ENCODE measurements around the gene CYB5D1. TPM values are rescaled to one million over a fixed set of nuclear protein-coding genes. Genes with fewer than 3 reads are reported as not detected.
A peak's percentile ranks its signal among the peaks of the same experiment; 100 is the strongest.

CYB5D1 gene
- total RNA-seq, 1 donor from 2014 or later: 14.2 TPM

- DNase-seq: no peak
Observed at GRCh38 chr17:7886227-7887037, 28.6 kb downstream of the CYB5D1 start.

- peak; percentile 9 for DNase-seq
Observed at GRCh38 chr17:7887038-7887481, 29.3 kb downstream of the CYB5D1 start.

GRCh38 chr17:7887482-7888183 lies 29.8 kb downstream of the CYB5D1 start:
- DNase-seq: peak; percentile 91

- peak; percentile 11 for DNase-seq
Observed at GRCh38 chr17:7888184-7888920, 30.5 kb downstream of the CYB5D1 start, which contains the start of gene CHD3. CHD3 (plus strand) TSS chr17:7888789; CDS start chr17:7889001, 212 bp downstream.

- DNase-seq: peak; percentile 89
Observed at GRCh38 chr17:7889166-7889955, 31.6 kb downstream of the CYB5D1 start.

GRCh38 chr17:7893187-7893880 lies 35.5 kb downstream of the CYB5D1 start:
- DNase-seq: no peak

GRCh38 chr17:7894226-7894625 lies 36.4 kb downstream of the CYB5D1 start:
- no peak for DNase-seq

GRCh38 chr17:7894866-7895265 lies 37.1 kb downstream of the CYB5D1 start:
- DNase-seq: no peak

- DNase-seq: no peak
Observed at GRCh38 chr17:7897090-7897489, 39.3 kb downstream of the CYB5D1 start.

GRCh38 chr17:7897773-7898172 lies 40.0 kb downstream of the CYB5D1 start:
- DNase-seq: no peak

GRCh38 chr17:7903154-7904103 lies 45.6 kb downstream of the CYB5D1 start:
- DNase-seq: peak; percentile 14

- no peak for DNase-seq
Observed at GRCh38 chr17:7909089-7909488, 51.3 kb downstream of the CYB5D1 start.

- DNase-seq: no peak
Observed at GRCh38 chr17:7910281-7910680, 52.5 kb downstream of the CYB5D1 start.

- no peak for DNase-seq
Observed at GRCh38 chr17:7910711-7911110, 52.9 kb downstream of the CYB5D1 start.

- no peak for DNase-seq
Observed at GRCh38 chr17:7911116-7911515, 53.3 kb downstream of the CYB5D1 start.

Small RNAs within 50 kb of the gene (small RNA-seq; reads per million reads assigned to genes)
- 354 reads per million, percentile 97 among the genes with 10 or more reads in this experiment for gene SCARNA21

Other genes with a start within 250 kb of the CYB5D1 start
- gene FXR2, start 243.1 kb upstream of the CYB5D1 start, total RNA-seq: 51.9 TPM
- 32.8 TPM for gene SAT2, start 230.2 kb upstream of the CYB5D1 start, total RNA-seq
- not detected for gene SHBG, start 227.9 kb upstream of the CYB5D1 start, total RNA-seq
- gene ATP1B2, start 207.1 kb upstream of the CYB5D1 start, total RNA-seq: 5.0 TPM
- 9.4 TPM for gene TP53, start 170.5 kb upstream of the CYB5D1 start, total RNA-seq
- 9.5 TPM for gene WRAP53, start 169.5 kb upstream of the CYB5D1 start, total RNA-seq
- gene EFNB3, start 152.8 kb upstream of the CYB5D1 start, total RNA-seq: 13.7 TPM
- 0.62 TPM for gene DNAH2, start 140.3 kb upstream of the CYB5D1 start, total RNA-seq
- gene KDM6B, start 23.8 kb upstream of the CYB5D1 start, total RNA-seq: 16.4 TPM
- 1.2 TPM for gene TMEM88, start 2.9 kb upstream of the CYB5D1 start, total RNA-seq
- gene NAA38, start 444 bp upstream of the CYB5D1 start, total RNA-seq: 20.1 TPM
- 337 TPM for gene CHD3, start 30.8 kb downstream of the CYB5D1 start, total RNA-seq
- 7.3 TPM for gene RNF227, start 58.3 kb downstream of the CYB5D1 start, total RNA-seq
- 2.7 TPM for gene KCNAB3, start 71.9 kb downstream of the CYB5D1 start, total RNA-seq
- 22.3 TPM for gene TRAPPC1, start 73.9 kb downstream of the CYB5D1 start, total RNA-seq
- gene CNTROB, start 74.2 kb downstream of the CYB5D1 start, total RNA-seq: 23.4 TPM
- 0.16 TPM for gene GUCY2D, start 144.6 kb downstream of the CYB5D1 start, total RNA-seq
- gene ALOX15B, start 181.1 kb downstream of the CYB5D1 start, total RNA-seq: 0.16 TPM
- 1.4 TPM for gene ALOX12B, start 229.7 kb downstream of the CYB5D1 start, total RNA-seq